Type B pancreatic cell (in vitro differentiated cells): ENCODE measurements around the gene NAA20. TPM values are rescaled to one million over a fixed set of nuclear protein-coding genes. Genes with fewer than 3 reads are reported as not detected.

Source experiments
- DNase-seq: peaks from one replicate; pipeline ENCODE4 v3.0.0; 2021; ENCODE audit warnings: mixed read lengths; ENCODE audit not compliant: unreplicated experiment; ENCODE audit errors: extremely low spot score
- H3K27ac Mint-ChIP-seq: 2 replicates; pipeline ENCODE4 v1.8.0; 2021; ENCODE audit warnings: mild to moderate bottlenecking, mixed read lengths
- H3K27me3 Mint-ChIP-seq: 2 replicates; pipeline ENCODE4 v1.8.0; 2021; ENCODE audit warnings: mixed read lengths
- H3K36me3 Mint-ChIP-seq: 2 replicates; pipeline ENCODE4 v1.8.0; 2021; ENCODE audit warnings: mixed read lengths
- H3K4me1 Mint-ChIP-seq: one replicate; pipeline ENCODE4 v1.8.0; 2021; ENCODE audit warnings: mixed read lengths; ENCODE audit not compliant: unreplicated experiment
- H3K4me3 Mint-ChIP-seq: 2 replicates; pipeline ENCODE4 v1.8.0; 2021; ENCODE audit warnings: mild to moderate bottlenecking, mixed read lengths
- H3K9me3 Mint-ChIP-seq: 2 replicates; pipeline ENCODE4 v1.8.0; 2021; ENCODE audit warnings: mixed read lengths
- CTCF ChIP-seq: fragments of 200-600 bp; sonication (generic); conservative IDR thresholded peaks from 2 replicates; pipeline ENCODE4 v1.5.0; 2021; ENCODE audit warnings: antibody characterized with exemption, mild to moderate bottlenecking
- total RNA-seq: library from RNA; stranded (reverse); gene quantifications from 2 replicates; pipeline ENCODE4 v1.2.1, GENCODE V29; 2021; ENCODE audit warnings: low replicate concordance

NAA20 gene
- total RNA-seq, 1 donor from 2014 or later: 63.5 TPM

- Mint-ChIP-seq H3K27me3 (no peaks in the 10 kb centered on the region), H3K36me3 (peaks cover 34% of the 10 kb centered on the region), H3K9me3 (no peaks in the 10 kb centered on the region), H3K27ac (peak overlapping the region; percentile 51), H3K4me3 (no peak overlapping the region), H3K4me1 (peaks cover 46% of the 10 kb centered on the region)
- TF ChIP-seq CTCF: no peak
- no peak for DNase-seq
These were observed 41.7 kb upstream of the NAA20 start for GRCh38 chr20:19975436-19975799.

- no peak for TF ChIP-seq CTCF
- peak overlapping the region; percentile 94 for H3K27ac Mint-ChIP-seq
- no peaks in the 10 kb centered on the region for H3K27me3 Mint-ChIP-seq
- no peak for DNase-seq
- peaks cover 51% of the 10 kb centered on the region for H3K4me1 Mint-ChIP-seq
- peak overlapping the region; percentile 77 for H3K4me3 Mint-ChIP-seq
- no peaks in the 10 kb centered on the region for H3K9me3 Mint-ChIP-seq
- peaks cover 37% of the 10 kb centered on the region for H3K36me3 Mint-ChIP-seq
These were observed 41.3 kb upstream of the NAA20 start for GRCh38 chr20:19975901-19976300.

GRCh38 chr20:19976595-19977372, 40.4 kb upstream of the NAA20 start:
- no peak for TF ChIP-seq CTCF
- no peak for DNase-seq
- Mint-ChIP-seq H3K9me3 (no peaks in the 10 kb centered on the region), H3K4me3 (peak overlapping the region; percentile 77), H3K27me3 (no peaks in the 10 kb centered on the region), H3K4me1 (peaks cover 60% of the 10 kb centered on the region), H3K27ac (peak overlapping the region; percentile 94), H3K36me3 (peaks cover 37% of the 10 kb centered on the region)

GRCh38 chr20:19977373-19977770, 39.8 kb upstream of the NAA20 start:
- DNase-seq: no peak
- no peak for TF ChIP-seq CTCF
- Mint-ChIP-seq H3K27ac (peak overlapping the region; percentile 94), H3K4me1 (peaks cover 62% of the 10 kb centered on the region), H3K27me3 (no peaks in the 10 kb centered on the region), H3K9me3 (no peaks in the 10 kb centered on the region), H3K36me3 (peaks cover 37% of the 10 kb centered on the region), H3K4me3 (peak overlapping the region; percentile 23)

GRCh38 chr20:19978511-19979210, 38.5 kb upstream of the NAA20 start:
- H3K27ac Mint-ChIP-seq: peak overlapping the region; percentile 17

More at GRCh38 chr20:19978511-19979210, 38.5 kb upstream of the NAA20 start:
- Mint-ChIP-seq H3K36me3 (peaks cover 34% of the 10 kb centered on the region), H3K27me3 (no peaks in the 10 kb centered on the region), H3K4me3 (no peak overlapping the region), H3K4me1 (peaks cover 61% of the 10 kb centered on the region), H3K9me3 (no peaks in the 10 kb centered on the region)
- no peak for TF ChIP-seq CTCF
- no peak for DNase-seq
